H9 (cell line): ENCODE measurements around the gene FLCN. TPM values are rescaled to one million over a fixed set of nuclear protein-coding genes. Genes with fewer than 3 reads are reported as not detected.

Experiments used
- DNase-seq: peaks from one replicate; pipeline ENCODE4 v3.0.0-alpha.2; 2017
- H2AFZ ChIP-seq: one replicate; pipeline ENCODE4 v1.6.1; 2013; ENCODE audit warnings: mild to moderate bottlenecking, low read length, control low read depth, moderate library complexity
- H2AK5ac ChIP-seq: 2 replicates; pipeline ENCODE4 v1.6.1; 2013; ENCODE audit warnings: low read length, control low read depth, mixed read lengths; ENCODE audit not compliant: insufficient read length
- H2BK120ac ChIP-seq: one replicate; pipeline ENCODE4 v1.6.1; 2013; ENCODE audit warnings: low read depth, mild to moderate bottlenecking, low read length, control low read depth, inconsistent platforms; ENCODE audit not compliant: poor library complexity, severe bottlenecking
- H2BK12ac ChIP-seq: 2 replicates; pipeline ENCODE4 v1.6.1; 2013; ENCODE audit warnings: low read length, control low read depth, mixed read lengths, low read depth; ENCODE audit not compliant: insufficient read length
- H2BK15ac ChIP-seq: 2 replicates; pipeline ENCODE4 v1.6.1; 2013; ENCODE audit warnings: low read depth, low read length, control low read depth
- H2BK20ac ChIP-seq: one replicate; pipeline ENCODE4 v1.6.1; 2013; ENCODE audit warnings: low read depth, mild to moderate bottlenecking, low read length, control low read depth, inconsistent platforms; ENCODE audit not compliant: poor library complexity, severe bottlenecking
- H2BK5ac ChIP-seq: 2 replicates; pipeline ENCODE4 v1.6.1; 2013; ENCODE audit warnings: low read length, control low read depth, mixed read lengths; ENCODE audit not compliant: insufficient read length
- H3K14ac ChIP-seq: 2 replicates; pipeline ENCODE4 v1.6.1; 2013; ENCODE audit warnings: low read length, control low read depth; ENCODE audit not compliant: insufficient read depth
- H3K18ac ChIP-seq: 2 replicates; pipeline ENCODE4 v1.6.1; 2013; ENCODE audit warnings: low read depth, mild to moderate bottlenecking, mixed read lengths, low read length, control low read depth; ENCODE audit not compliant: insufficient read length
- H3K23ac ChIP-seq: 2 replicates; pipeline ENCODE4 v1.6.1; 2013; ENCODE audit warnings: low read length, control low read depth, mixed read lengths, low read depth; ENCODE audit not compliant: insufficient read length
- H3K23me2 ChIP-seq: 2 replicates; pipeline ENCODE4 v1.6.1; 2013; ENCODE audit warnings: low read depth, mild to moderate bottlenecking, mixed read lengths, low read length, control low read depth; ENCODE audit not compliant: insufficient read length, poor library complexity, severe bottlenecking
- H3K27ac ChIP-seq: 2 replicates; pipeline ENCODE4 v1.5.1; 2013; ENCODE audit warnings: low read length, control low read depth, mixed read lengths, low read depth; ENCODE audit not compliant: insufficient read length
- H3K27me3 ChIP-seq: 2 replicates; pipeline ENCODE4 v1.6.1; 2013; ENCODE audit warnings: low read length, control low read depth, inconsistent platforms; ENCODE audit not compliant: insufficient read depth
- H3K4ac ChIP-seq: 2 replicates; pipeline ENCODE4 v1.6.1; 2013; ENCODE audit warnings: low read depth, mild to moderate bottlenecking, control low read depth, inconsistent platforms, low read length, moderate library complexity
- H3K4me1 ChIP-seq: 2 replicates; pipeline ENCODE4 v1.6.1; 2013; ENCODE audit warnings: low read length, control low read depth, inconsistent platforms; ENCODE audit not compliant: insufficient read depth
- H3K4me2 ChIP-seq: 2 replicates; pipeline ENCODE4 v1.6.1; 2013; ENCODE audit warnings: low read length, control low read depth, mixed read lengths; ENCODE audit not compliant: insufficient read length, insufficient read depth
- H3K56ac ChIP-seq: 2 replicates; pipeline ENCODE4 v1.6.1; 2013; ENCODE audit warnings: low read depth, mild to moderate bottlenecking, mixed read lengths, low read length, control low read depth; ENCODE audit not compliant: insufficient read length
- H3K79me1 ChIP-seq: 2 replicates; pipeline ENCODE4 v1.6.1; 2013; ENCODE audit warnings: low read depth, mild to moderate bottlenecking, moderate library complexity, low read length, control low read depth, inconsistent platforms; ENCODE audit not compliant: insufficient read depth, poor library complexity, severe bottlenecking
- H3K79me2 ChIP-seq: 2 replicates; pipeline ENCODE4 v1.6.1; 2013; ENCODE audit warnings: low read length, control low read depth, inconsistent platforms; ENCODE audit not compliant: insufficient read depth
- H3K9ac ChIP-seq: 2 replicates; pipeline ENCODE4 v1.6.1; 2013; ENCODE audit warnings: low read length, control low read depth, mixed read lengths; ENCODE audit not compliant: insufficient read length; ENCODE audit errors: extremely low read depth
- H3K9me3 ChIP-seq: one replicate; pipeline ENCODE4 v1.6.1; 2013; ENCODE audit warnings: low read depth, low read length, inconsistent platforms; ENCODE audit not compliant: control insufficient read depth
- H3T11ph ChIP-seq: one replicate; pipeline ENCODE4 v1.6.1; 2013; ENCODE audit warnings: mild to moderate bottlenecking, low read length, control low read depth, inconsistent platforms
- H4K20me1 ChIP-seq: one replicate; pipeline ENCODE4 v1.6.1; 2013; ENCODE audit not compliant: control insufficient read depth, insufficient read length, insufficient read depth
- H4K5ac ChIP-seq: 2 replicates; pipeline ENCODE4 v1.6.1; 2013; ENCODE audit warnings: low read depth, mild to moderate bottlenecking, mixed read lengths, low read length, control low read depth; ENCODE audit not compliant: insufficient read length
- H4K8ac ChIP-seq: replicated peaks from 2 replicates; pipeline ENCODE4 v1.6.1; 2013; ENCODE audit warnings: low read length, control low read depth, mixed read lengths, low read depth; ENCODE audit not compliant: insufficient read length
- H4K91ac ChIP-seq: 2 replicates; pipeline ENCODE4 v1.6.1; 2013; ENCODE audit warnings: low read depth, mild to moderate bottlenecking, moderate library complexity, mixed read lengths, low read length, control low read depth; ENCODE audit not compliant: insufficient read length
- H3K27ac Mint-ChIP-seq, 3 experiments: 2 replicates in 2 of 3; 3 replicates in 1 of 3; pipeline ENCODE4 v1.8.0; 2020 to 2021; ENCODE audit warnings: mixed read lengths in 3 of 3, mild to moderate bottlenecking in 1 of 3, moderate library complexity in 1 of 3
- H3K27me3 Mint-ChIP-seq: 2 replicates; pipeline ENCODE4 v1.8.0; 2021; ENCODE audit warnings: low read depth, mild to moderate bottlenecking, moderate library complexity, mixed read lengths
- H3K36me3 Mint-ChIP-seq, 3 experiments: 2 replicates in 2 of 3; 3 replicates in 1 of 3; pipeline ENCODE4 v1.8.0; 2020 to 2021; ENCODE audit warnings: low read depth in 3 of 3, mixed read lengths in 3 of 3; ENCODE audit not compliant: insufficient read depth in 1 of 3
- H3K4me1 Mint-ChIP-seq, 2 experiments: 2 replicates each; pipeline ENCODE4 v1.8.0; 2020; ENCODE audit warnings: mixed read lengths in 2 of 2
- H3K4me3 Mint-ChIP-seq, 2 experiments: 2 replicates in 1 of 2; 3 replicates in 1 of 2; pipeline ENCODE4 v1.8.0; 2020 to 2021; ENCODE audit warnings: mild to moderate bottlenecking in 2 of 2, mixed read lengths in 2 of 2, moderate library complexity in 1 of 2
- H3K9me3 Mint-ChIP-seq, 2 experiments: 2 replicates in 1 of 2; 3 replicates in 1 of 2; pipeline ENCODE4 v1.8.0; 2020; ENCODE audit warnings: mild to moderate bottlenecking in 2 of 2, mixed read lengths in 2 of 2, moderate library complexity in 1 of 2
- WGBS: extraction: QIAGEN DNeasy Blood & Tissue Kit; methylation state at CpG from one replicate; pipeline ENCODE4 v1.1.7; 2013; ENCODE audit warnings: missing lambda C conversion rate, low lambda C conversion rate, mixed read lengths; ENCODE audit not compliant: insufficient read length; ENCODE audit errors: extremely low coverage; 5-methylcytosine and 5-hydroxymethylcytosine counted together
- total RNA-seq: library from RNA; stranded (reverse); gene quantifications from 2 replicates; pipeline ENCODE4 v1.2.1, GENCODE V29; 2021
- TF ChIP-seq, protein P1 (sequence below): fragments of 200-600 bp; sonication (generic); conservative IDR thresholded peaks from 3 replicates; pipeline ENCODE4 v1.8.0; 2021; ENCODE audit warnings: antibody characterized with exemption, mild to moderate bottlenecking

FLCN gene
- total RNA-seq, 1 experiment from 2014 or later: 33.3 TPM

DNA sequence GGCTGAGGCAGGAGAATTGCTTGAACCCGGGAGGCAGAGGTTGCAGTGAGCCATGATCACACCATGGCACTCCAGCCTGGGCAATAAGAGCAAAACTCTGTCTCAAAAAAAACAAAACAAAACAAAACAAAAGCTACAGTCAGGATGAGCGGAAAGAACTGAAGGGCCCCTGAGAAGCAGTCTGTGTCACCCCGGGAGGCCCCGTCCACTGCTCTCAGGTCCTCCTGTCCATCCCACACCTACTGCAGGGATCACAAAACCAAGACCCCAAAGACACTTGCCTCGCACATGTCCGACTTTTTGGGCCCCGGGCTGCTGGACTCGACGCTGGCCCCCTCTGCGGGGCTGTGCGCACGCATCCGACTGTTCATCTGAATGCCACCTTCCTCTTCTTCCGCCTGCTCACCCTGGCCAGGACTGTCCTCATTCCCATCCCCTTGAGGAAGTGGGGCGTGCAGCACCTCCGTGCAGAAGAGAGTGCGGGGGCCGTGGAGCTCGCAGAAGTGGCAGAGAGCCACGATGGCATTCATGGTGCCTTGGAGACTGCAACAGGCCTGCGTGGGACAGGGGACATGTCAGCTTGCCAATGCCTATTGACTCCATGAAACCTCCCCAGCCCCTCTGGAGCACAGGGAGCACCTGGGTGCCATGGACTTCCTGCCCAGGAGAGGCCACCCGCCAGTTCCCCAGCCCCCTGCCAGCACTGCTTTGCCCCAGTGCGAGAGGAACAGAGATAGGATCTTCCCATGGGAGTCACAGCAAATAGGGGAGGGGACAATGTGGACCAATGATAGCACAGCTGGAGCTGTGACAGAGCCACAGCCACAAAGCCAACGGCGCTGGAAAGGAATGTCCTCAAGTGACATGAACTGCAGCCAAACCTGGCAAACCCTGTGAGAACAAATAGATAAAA is 9.1 kb downstream of the FLCN start:
- Histone ChIP-seq H3K56ac (no peak overlapping the region), H3K23ac (no peak overlapping the region), H2BK120ac (no peak overlapping the region), H3K4me1 (no peaks in the 10 kb centered on the region), H3K27me3 (no peaks in the 10 kb centered on the region), H2BK15ac (no peak overlapping the region), H2AK5ac (no peak overlapping the region), H4K91ac (no peak overlapping the region), H3K27ac (no peak overlapping the region), H3K23me2 (no peaks in the 10 kb centered on the region), H3K79me1 (no peaks in the 10 kb centered on the region), H3K14ac (no peak overlapping the region), H4K5ac (no peak overlapping the region), H3K9ac (no peak overlapping the region), H3T11ph (no peak overlapping the region), H4K8ac (no peak overlapping the region), H3K4me2 (no peak overlapping the region), H3K18ac (no peak overlapping the region), H3K4ac (no peak overlapping the region), H2BK20ac (no peak overlapping the region), H2BK5ac (no peak overlapping the region), H3K79me2 (no peaks in the 10 kb centered on the region), H2AFZ (no peak overlapping the region), H3K9me3 (no peaks in the 10 kb centered on the region), H4K20me1 (no peaks in the 10 kb centered on the region), H2BK12ac (no peak overlapping the region)
- no CpG with 5 or more reads among the region's 25 CpGs for WGBS
- peaks cover 40 to 92% (median 87%) of the 10 kb centered on the region in 3 experiments; a peak in 6 of 7 replicates for H3K36me3 Mint-ChIP-seq
- no peaks in the 10 kb centered on the region for H3K9me3 Mint-ChIP-seq
- TF ChIP-seq, protein P1, sequence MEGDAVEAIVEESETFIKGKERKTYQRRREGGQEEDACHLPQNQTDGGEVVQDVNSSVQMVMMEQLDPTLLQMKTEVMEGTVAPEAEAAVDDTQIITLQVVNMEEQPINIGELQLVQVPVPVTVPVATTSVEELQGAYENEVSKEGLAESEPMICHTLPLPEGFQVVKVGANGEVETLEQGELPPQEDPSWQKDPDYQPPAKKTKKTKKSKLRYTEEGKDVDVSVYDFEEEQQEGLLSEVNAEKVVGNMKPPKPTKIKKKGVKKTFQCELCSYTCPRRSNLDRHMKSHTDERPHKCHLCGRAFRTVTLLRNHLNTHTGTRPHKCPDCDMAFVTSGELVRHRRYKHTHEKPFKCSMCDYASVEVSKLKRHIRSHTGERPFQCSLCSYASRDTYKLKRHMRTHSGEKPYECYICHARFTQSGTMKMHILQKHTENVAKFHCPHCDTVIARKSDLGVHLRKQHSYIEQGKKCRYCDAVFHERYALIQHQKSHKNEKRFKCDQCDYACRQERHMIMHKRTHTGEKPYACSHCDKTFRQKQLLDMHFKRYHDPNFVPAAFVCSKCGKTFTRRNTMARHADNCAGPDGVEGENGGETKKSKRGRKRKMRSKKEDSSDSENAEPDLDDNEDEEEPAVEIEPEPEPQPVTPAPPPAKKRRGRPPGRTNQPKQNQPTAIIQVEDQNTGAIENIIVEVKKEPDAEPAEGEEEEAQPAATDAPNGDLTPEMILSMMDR: no peak
- H3K27me3 Mint-ChIP-seq: no peaks in the 10 kb centered on the region
- no peak overlapping the region for H3K27ac Mint-ChIP-seq
- DNase-seq: no peak
- H3K4me1 Mint-ChIP-seq: no peaks in the 10 kb centered on the region
- no peak overlapping the region for H3K4me3 Mint-ChIP-seq
